ENCODE measurements around the gene MAMSTR. TPM values are rescaled to one million over a fixed set of nuclear protein-coding genes. Genes with fewer than 3 reads are reported as not detected.

MAMSTR gene
- total and polyA plus RNA-seq, 10 of the 15 experiments (the other 5 are each of a cell fraction or from before 2014, with no cell fraction given): 0.04 to 0.73 (median 0.31) TPM; not detected in 1

DNA sequence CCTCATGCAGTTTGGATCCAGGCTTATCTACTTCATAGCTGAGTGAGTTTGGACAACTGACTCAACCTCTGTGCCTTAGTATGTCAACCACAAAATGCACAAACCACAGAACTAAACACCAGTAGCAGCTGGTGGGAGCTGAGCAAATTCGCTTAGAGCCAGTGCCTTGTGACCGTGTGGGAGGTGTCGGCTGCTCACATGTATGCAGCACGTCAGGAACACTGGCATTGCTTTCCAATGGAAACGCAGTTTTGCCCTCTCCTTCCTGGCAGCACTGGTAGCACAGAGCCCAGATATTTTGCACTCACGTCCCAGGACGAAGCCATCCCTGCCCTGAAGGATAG lies 38.4 kb downstream of the MAMSTR start:
- Histone ChIP-seq H3K4me1 (ENCODE audit: control insufficient read depth, insufficient read depth, low read length) (peaks cover 3% of the 10 kb centered on the region; the same call in 1 of the 2 replicates), H2AFZ (ENCODE audit: control insufficient read depth, low read depth, low read length) (no peak overlapping the region), H3K9me3 (replicated peaks; ENCODE audit: control insufficient read depth, insufficient read depth, low read length) (no peaks in the 10 kb centered on the region), H3K4me2 (ENCODE audit: control insufficient read depth, insufficient read depth) (no peak overlapping the region), H3K4me3 (no peak overlapping the region), H3K27me3 (replicated peaks in 1 of 2; ENCODE audit: control insufficient read depth in 2 of 2, insufficient read depth in 2 of 2, low read length in 1 of 2) (peaks cover 0 to 2% of the 10 kb centered on the region in 2 experiments; a peak in 2 of 4 replicates), H3K79me2 (ENCODE audit: control insufficient read depth, insufficient read depth, low read length) (no peaks in the 10 kb centered on the region), H3K36me3 (ENCODE audit: control insufficient read depth in 2 of 2, insufficient read depth in 2 of 2, low read length in 1 of 2) (no peaks in the 10 kb centered on the region), H4K20me1 (ENCODE audit: control insufficient read depth, insufficient read depth) (no peaks in the 10 kb centered on the region), H3K27ac (ENCODE audit: control insufficient read depth, insufficient read depth) (no peak overlapping the region), H3K9ac (ENCODE audit: control insufficient read depth, insufficient read depth, low read length) (no peak overlapping the region)
- intact Hi-C loops (cut with micrococcal nuclease; ENCODE audit: unreplicated experiment) (no loop called here), in situ Hi-C loops (cut with MboI) (no loop called here)
- peak; percentile 67 for ATAC-seq
- DNase-seq (ENCODE audit: low read depth, low spot score): no peak
- SMC1A ChIA-PET (ENCODE audit: uncharacterized antibody, unreplicated experiment): no interaction called here
- RAD21 ChIA-PET (ENCODE audit: unreplicated experiment): no interaction called here
- FAIRE-seq: no peak
- 14% methylated on average over 7 of the region's 7 CpGs for WGBS (ENCODE audit: insufficient coverage, insufficient replicate concordance, low lambda C conversion rate, missing lambda C conversion rate)
- no TSS peak for BruUV-seq (replicated peaks)
- POLR2A ChIA-PET: interaction anchor here (0.6 to 0.7 kb wide), 2 partner anchors 101 to 968 kb away, joined by 3 to 5 read pairs; no protein-coding TSS in a partner anchor
- CTCF ChIA-PET: interaction anchor here (0.7 kb wide), 1 partner anchor 448 kb away, joined by 3 read pairs; no protein-coding TSS in a partner anchor
- TF ChIP-seq TBL1XR1 (IDR thresholded peaks at IDR 0.05; ENCODE audit: low read depth, low read length): no peak
- peak; percentile 41 to 79; a peak in 3 of 4 replicates for TF ChIP-seq BHLHE40 (IDR thresholded peaks at IDR 0.05; ENCODE audit: borderline replicate concordance in 1 of 2, low read depth in 2 of 2, low read length in 1 of 2)
- no peak for TF ChIP-seq ZNF207 (IDR thresholded peaks at IDR 0.05; ENCODE audit: borderline replicate concordance)
- no peak for TF ChIP-seq SRF (IDR thresholded peaks at IDR 0.05; ENCODE audit: low read depth in 2 of 2, low read length in 2 of 2)
- 0 out of 2 replicates have a peak, but pooled peaks have one; percentile 35 for TF ChIP-seq PAX5 (IDR thresholded peaks at IDR 0.05; ENCODE audit: borderline replicate concordance, low read depth, low read length)
- TF ChIP-seq EZH2 (IDR thresholded peaks at IDR 0.05; ENCODE audit: borderline replicate concordance, control insufficient read depth, low read depth, low read length): no peak
- TF ChIP-seq STAT1 (conservative IDR thresholded peaks at IDR 0.05): no peak
- TF ChIP-seq ATF7 (IDR thresholded peaks at IDR 0.05; ENCODE audit: low read depth): no peak
- TF ChIP-seq ZBTB33 (IDR thresholded peaks at IDR 0.05): no peak
- no peak for TF ChIP-seq LARP7 (IDR thresholded peaks at IDR 0.05)
- TF ChIP-seq NR2F1 (conservative IDR thresholded peaks at IDR 0.05): 0 out of 2 replicates have a peak, but pooled peaks have one; percentile 56
- no peak for TF ChIP-seq TCF3 (IDR thresholded peaks at IDR 0.05; ENCODE audit: borderline replicate concordance, insufficient read depth, low read depth, low read length)
- no peak for TF ChIP-seq CBX5 (IDR thresholded peaks at IDR 0.05; ENCODE audit: low read depth)
- no peak for TF ChIP-seq USF2 (IDR thresholded peaks at IDR 0.05; ENCODE audit: borderline replicate concordance, low read depth, low read length)
- TF ChIP-seq WRNIP1 (IDR thresholded peaks at IDR 0.05; ENCODE audit: borderline replicate concordance, low read depth, low read length): no peak
- no peak for TF ChIP-seq MYC (IDR thresholded peaks at IDR 0.05; ENCODE audit: insufficient read depth, insufficient read length, insufficient replicate concordance, low read length, severe bottlenecking)
- no peak for TF ChIP-seq FOXK2 (IDR thresholded peaks at IDR 0.05)
- no peak for TF ChIP-seq ESRRA (IDR thresholded peaks at IDR 0.05; ENCODE audit: low read length)
- no peak for TF ChIP-seq REST (IDR thresholded peaks at IDR 0.05; ENCODE audit: low read depth, low read length)
- TF ChIP-seq POLR2AphosphoS5 (IDR thresholded peaks at IDR 0.05; ENCODE audit: low read length): no peak
